Thyroid gland (tissue), 4 donors: ENCODE results near the gene SLC30A3. TPM values are rescaled to one million over a fixed set of nuclear protein-coding genes. Genes with fewer than 3 reads are reported as not detected.

Source experiments
- DNase-seq, 2 donors: peaks; one replicate each; pipeline ENCODE4 v3.0.0-alpha.2; 2019
- H3K27ac ChIP-seq, 3 donors: fragments of 200-600 bp; sonication (generic); 1 replicate in 2 of 3; 2 replicates in 1 of 3; pipeline ENCODE4 v1.5.1; 2016 to 2019; ENCODE audit warnings: mild to moderate bottlenecking in 1 of 3, moderate library complexity in 1 of 3
- H3K27me3 ChIP-seq: fragments of 200-600 bp; sonication (generic); one replicate; pipeline ENCODE4 v1.5.1; 2019
- H3K36me3 ChIP-seq, 2 donors: fragments of 200-600 bp; sonication (generic); one replicate each; pipeline ENCODE4 v1.5.1; 2016 to 2019
- H3K4me1 ChIP-seq, 2 donors: fragments of 200-600 bp; sonication (generic); one replicate each; pipeline ENCODE4 v1.5.1; 2017 to 2019
- H3K4me3 ChIP-seq, 3 donors: fragments of 200-600 bp; sonication (generic); replicated peaks in 1 of 3; 1 replicate in 2 of 3; 2 replicates in 1 of 3; pipeline ENCODE4 v1.5.1; 2016; ENCODE audit warnings: mild to moderate bottlenecking in 1 of 3
- H3K9me3 ChIP-seq: fragments of 200-600 bp; sonication (generic); one replicate; pipeline ENCODE4 v1.5.1; 2017
- POLR2A ChIP-seq, 2 donors: fragments of 450-650 bp; IDR thresholded peaks; one replicate each; pipeline ENCODE4 v1.6.1; 2017; ENCODE audit warnings: antibody characterized with exemption in 2 of 2, mild to moderate bottlenecking in 2 of 2, moderate library complexity in 1 of 2
- WGBS, 2 donors: methylation state at CpG; one replicate each; pipeline ENCODE4 v1.1.5; 2017; 5-methylcytosine and 5-hydroxymethylcytosine counted together
- intact Hi-C: fragments of 100-400 bp; cut with DNase I; formaldehyde crosslinking; loops from one replicate; pipeline ENCODE4 v1.15.1; 2023
- total RNA-seq, 4 donors: library from RNA; depleted of rRNA; stranded (reverse); fragments of >200 nt; gene quantifications; one replicate each; pipeline ENCODE4 v1.2.3, GENCODE V29; 2016
- TF ChIP-seq, protein P1 (sequence below), 6 experiments: fragments of 200-600 bp in 3 of 6; fragments of 450-650 bp in 3 of 6; sonication (generic) in 3 of 6; IDR thresholded peaks; one replicate each; pipeline ENCODE4 v1.5.1; 2016 to 2019; ENCODE audit warnings: antibody characterized with exemption in 6 of 6, mild to moderate bottlenecking in 2 of 6, inconsistent platforms in 1 of 6, moderate library complexity in 1 of 6

The SLC30A3 gene, protein sequence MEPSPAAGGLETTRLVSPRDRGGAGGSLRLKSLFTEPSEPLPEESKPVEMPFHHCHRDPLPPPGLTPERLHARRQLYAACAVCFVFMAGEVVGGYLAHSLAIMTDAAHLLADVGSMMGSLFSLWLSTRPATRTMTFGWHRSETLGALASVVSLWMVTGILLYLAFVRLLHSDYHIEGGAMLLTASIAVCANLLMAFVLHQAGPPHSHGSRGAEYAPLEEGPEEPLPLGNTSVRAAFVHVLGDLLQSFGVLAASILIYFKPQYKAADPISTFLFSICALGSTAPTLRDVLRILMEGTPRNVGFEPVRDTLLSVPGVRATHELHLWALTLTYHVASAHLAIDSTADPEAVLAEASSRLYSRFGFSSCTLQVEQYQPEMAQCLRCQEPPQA
- total RNA-seq: under 1 TPM; 0.33 to 0.98 (median 0.80) TPM

DNA sequence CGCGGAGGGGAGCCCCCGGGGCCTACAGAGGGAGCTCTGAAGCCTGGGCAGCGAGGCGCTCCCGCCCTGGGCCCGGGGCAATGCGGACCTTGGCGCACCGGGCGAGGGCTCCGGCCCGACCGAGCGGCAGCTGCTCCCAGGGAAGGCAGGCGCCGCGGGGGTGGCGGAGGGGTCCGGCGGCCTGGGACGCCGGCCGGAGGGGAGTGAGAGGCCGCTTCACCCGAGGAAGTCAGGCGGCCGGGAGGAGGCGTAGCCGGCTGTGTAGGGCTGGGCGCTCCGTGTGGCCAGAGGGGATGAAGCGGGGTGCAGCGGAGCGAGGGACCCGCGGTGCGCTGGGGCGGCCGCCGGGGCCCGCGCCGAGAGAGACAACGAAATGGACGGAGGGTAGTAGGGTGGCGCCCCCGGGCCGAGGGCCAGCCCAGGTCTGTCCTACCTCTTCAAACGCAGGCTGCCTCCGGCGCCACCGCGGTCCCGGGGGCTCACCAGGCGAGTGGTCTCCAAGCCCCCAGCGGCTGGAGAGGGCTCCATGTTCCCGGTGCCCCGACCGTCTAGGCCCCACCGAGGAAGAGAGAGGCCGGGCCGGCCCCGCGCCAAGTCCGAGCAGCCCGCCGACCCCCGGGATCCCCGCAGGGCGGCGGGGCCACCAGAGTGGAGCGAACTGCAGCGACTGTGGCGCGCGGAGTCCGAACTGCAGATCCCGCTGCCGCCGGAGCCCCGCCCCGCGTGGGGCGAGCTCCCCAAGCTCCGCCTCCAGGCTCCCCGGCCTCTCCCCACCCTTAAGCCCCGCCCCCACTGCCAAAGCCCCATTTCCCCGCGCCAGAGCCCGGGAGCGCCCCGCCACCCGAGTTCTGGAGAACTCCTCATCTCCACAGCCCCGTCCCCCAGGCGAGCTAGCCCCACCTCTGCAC is at the start of gene SLC30A3:
Gene SLC30A3, minus strand, starts transcription at position 669 of the 908 bp plus-strand sequence. Its CDS starts 141 bp downstream, at position 528.
- 0% methylated on average over 5 to 7 of the region's 96 CpGs for WGBS, 2 donors
- peaks cover 29% of the 10 kb centered on the region for H3K27me3 ChIP-seq
- peak; percentile 51 to 65 for DNase-seq
- intact Hi-C loops: no loop called here
- peaks cover 30 to 38% of the 10 kb centered on the region in 2 donors for H3K4me1 ChIP-seq
- H3K36me3 ChIP-seq: no peaks in the 10 kb centered on the region
- peak within 1 kb of the TSS in 2 of 3 donors; percentile 12 to 47 for H3K4me3 ChIP-seq
- TF ChIP-seq, protein P1, sequence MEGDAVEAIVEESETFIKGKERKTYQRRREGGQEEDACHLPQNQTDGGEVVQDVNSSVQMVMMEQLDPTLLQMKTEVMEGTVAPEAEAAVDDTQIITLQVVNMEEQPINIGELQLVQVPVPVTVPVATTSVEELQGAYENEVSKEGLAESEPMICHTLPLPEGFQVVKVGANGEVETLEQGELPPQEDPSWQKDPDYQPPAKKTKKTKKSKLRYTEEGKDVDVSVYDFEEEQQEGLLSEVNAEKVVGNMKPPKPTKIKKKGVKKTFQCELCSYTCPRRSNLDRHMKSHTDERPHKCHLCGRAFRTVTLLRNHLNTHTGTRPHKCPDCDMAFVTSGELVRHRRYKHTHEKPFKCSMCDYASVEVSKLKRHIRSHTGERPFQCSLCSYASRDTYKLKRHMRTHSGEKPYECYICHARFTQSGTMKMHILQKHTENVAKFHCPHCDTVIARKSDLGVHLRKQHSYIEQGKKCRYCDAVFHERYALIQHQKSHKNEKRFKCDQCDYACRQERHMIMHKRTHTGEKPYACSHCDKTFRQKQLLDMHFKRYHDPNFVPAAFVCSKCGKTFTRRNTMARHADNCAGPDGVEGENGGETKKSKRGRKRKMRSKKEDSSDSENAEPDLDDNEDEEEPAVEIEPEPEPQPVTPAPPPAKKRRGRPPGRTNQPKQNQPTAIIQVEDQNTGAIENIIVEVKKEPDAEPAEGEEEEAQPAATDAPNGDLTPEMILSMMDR (IDR thresholded peaks at IDR 0.05): no peak
- no peak for TF ChIP-seq POLR2A (IDR thresholded peaks at IDR 0.05)
- H3K27ac ChIP-seq: no peak within 1 kb of the TSS
- H3K9me3 ChIP-seq: no peaks in the 10 kb centered on the region

DNA sequence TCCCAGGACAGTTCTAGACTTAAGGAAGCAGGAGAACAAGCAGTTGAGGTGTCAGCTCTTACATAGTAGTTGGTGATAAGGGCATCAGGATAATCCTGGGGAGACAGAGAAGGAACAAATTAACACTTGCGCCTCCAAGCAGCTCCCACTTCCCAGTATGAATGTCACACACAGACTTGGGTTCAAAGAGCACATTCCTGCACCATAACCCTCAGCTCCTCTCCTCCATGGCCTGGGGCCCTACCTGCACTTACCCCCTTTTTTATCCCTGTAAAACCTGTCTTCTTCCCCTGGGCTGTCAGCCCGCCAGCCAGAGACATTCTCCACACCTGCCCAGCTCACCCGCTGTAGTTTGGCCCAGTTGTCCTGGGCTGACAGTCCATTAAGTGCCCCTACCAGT is 49.3 kb upstream of the SLC30A3 start:
- H3K4me3 ChIP-seq: no peak overlapping the region
- peaks cover 6 to 16% of the 10 kb centered on the region in 2 donors for H3K4me1 ChIP-seq
- H3K9me3 ChIP-seq: no peaks in the 10 kb centered on the region
- TF ChIP-seq POLR2A (IDR thresholded peaks at IDR 0.05): no peak
- TF ChIP-seq, protein P1 (IDR thresholded peaks at IDR 0.05): no peak
- intact Hi-C loops: no loop called here
- no peak overlapping the region for H3K27ac ChIP-seq
- peaks cover 8% of the 10 kb centered on the region for H3K27me3 ChIP-seq
- DNase-seq: no peak
- WGBS, 2 donors: 98 to 100% methylated on average over 3 of the region's 3 CpGs
- no peaks in the 10 kb centered on the region for H3K36me3 ChIP-seq

DNA sequence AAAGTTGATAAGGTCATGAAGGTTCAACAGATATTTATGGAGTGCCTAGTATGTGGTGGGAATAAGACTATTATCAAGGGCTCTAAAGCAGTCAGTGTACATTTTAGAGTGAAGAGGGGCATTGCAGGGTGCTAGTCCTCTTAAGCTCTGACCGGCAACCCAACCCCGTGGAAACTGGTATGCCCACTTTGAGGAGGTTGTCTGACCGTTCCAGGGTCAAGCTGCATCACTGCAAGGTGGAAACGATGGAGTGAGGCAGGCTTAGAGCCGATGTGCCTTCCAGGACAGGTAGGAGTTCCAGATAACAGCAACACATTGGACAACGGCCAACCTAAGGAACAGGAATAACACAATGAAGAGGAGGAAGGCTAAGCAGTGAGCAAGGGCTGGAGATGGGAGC is 46.8 kb upstream of the SLC30A3 start:
- WGBS, 2 donors: 90 to 97% methylated on average over 6 of the region's 6 CpGs
- Histone ChIP-seq H3K27me3 (peaks cover 18% of the 10 kb centered on the region), H3K4me3 (no peak overlapping the region), H3K4me1 (peaks cover 6 to 27% of the 10 kb centered on the region in 2 donors), H3K9me3 (no peaks in the 10 kb centered on the region), H3K27ac (no peak overlapping the region), H3K36me3 (no peaks in the 10 kb centered on the region)
- no peak for DNase-seq
- TF ChIP-seq, protein P1 (IDR thresholded peaks at IDR 0.05): no peak
- TF ChIP-seq POLR2A (IDR thresholded peaks at IDR 0.05): no peak
- intact Hi-C loops: loop anchor here (10.0 kb wide), 1 partner anchor 215 kb away; no protein-coding TSS in a partner anchor

DNA sequence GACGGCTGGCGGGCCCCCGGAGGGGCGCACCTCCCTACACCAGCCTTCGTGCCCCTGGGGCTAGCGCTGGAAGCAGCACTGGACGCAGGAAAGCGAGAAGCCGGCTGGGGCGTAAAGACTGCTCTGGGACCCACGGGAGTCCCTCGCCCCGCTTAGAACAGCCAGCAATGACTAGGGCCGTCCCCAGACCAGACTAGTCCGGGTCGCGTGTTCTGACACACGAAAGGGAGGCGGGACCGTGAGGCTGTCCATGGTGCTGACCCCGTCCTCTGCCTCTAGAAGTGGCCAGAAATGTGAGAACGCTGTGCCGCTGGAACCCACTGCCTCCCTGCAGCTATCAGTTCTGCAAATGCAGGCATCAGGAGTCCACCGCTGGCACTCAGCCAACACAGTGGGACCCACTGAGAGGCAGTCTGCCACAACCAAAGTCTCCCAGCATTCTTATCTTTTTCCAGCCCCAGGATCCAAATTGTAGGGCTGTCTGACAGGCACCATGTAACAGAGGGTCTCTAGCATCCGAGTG is 45.6 kb upstream of the SLC30A3 start, which contains the start of gene UCN:
Gene UCN, minus strand, starts transcription at position 87 of the 523 bp plus-strand sequence. CDS start 550 bp downstream, outside the sequence.
- Histone ChIP-seq H3K4me3 (no peak within 1 kb of the TSS), H3K27ac (no peak within 1 kb of the TSS), H3K9me3 (no peaks in the 10 kb centered on the region), H3K27me3 (peaks cover 18% of the 10 kb centered on the region), H3K36me3 (no peaks in the 10 kb centered on the region), H3K4me1 (peaks cover 6 to 27% of the 10 kb centered on the region in 2 donors)
- 33 to 35% methylated on average over 7 to 14 of the region's 25 CpGs for WGBS, 2 donors
- TF ChIP-seq, protein P1 (IDR thresholded peaks at IDR 0.05): no peak
- TF ChIP-seq POLR2A (IDR thresholded peaks at IDR 0.05): no peak
- intact Hi-C loops: loop anchor here (10.0 kb wide), 1 partner anchor 214 kb away; no protein-coding TSS in a partner anchor
- DNase-seq: peak; percentile 54 to 62
